Transverse colon (tissue), 3 donors: ENCODE measurements around the gene NR3C2.

ENCODE experiments used
- CTCF ChIP-seq, 5 experiments: fragments of 200-600 bp in 3 of 5; fragments of 450-650 bp in 2 of 5; sonication (generic) in 3 of 5; IDR thresholded peaks; 1 replicate in 2 of 5; 2 replicates in 3 of 5; pipeline ENCODE4 v1.5.1; 2016 to 2017; ENCODE audit warnings: antibody characterized with exemption in 5 of 5, inconsistent platforms in 3 of 5, mild to moderate bottlenecking in 2 of 5, moderate library complexity in 1 of 5
- POLR2A ChIP-seq: fragments of 450-650 bp; IDR thresholded peaks from one replicate; pipeline ENCODE4 v1.6.1; 2016; ENCODE audit warnings: antibody characterized with exemption, mild to moderate bottlenecking, moderate library complexity

- TF ChIP-seq POLR2A: no peak
- TF ChIP-seq CTCF (IDR thresholded peaks at IDR 0.05): no peak
These were observed 97.9 kb downstream of the NR3C2 start for GRCh38 chr4:148344352-148344751.
